GM18951 (cell line): ENCODE measurements around the gene GSTM3.

Source experiments
- POLR2A ChIP-seq: IDR thresholded peaks from 4 replicates; pipeline ENCODE4 v1.6.1; 2011; ENCODE audit warnings: mild to moderate bottlenecking; ENCODE audit not compliant: insufficient read length, insufficient read depth; ENCODE audit errors: extremely low read depth
- in situ Hi-C: fragments of 300-500 bp; cut with MboI; formaldehyde crosslinking; loops from one replicate; pipeline ENCODE4 v1.12.0; 2022; ENCODE audit warnings: low sequenced_read_pairs, mixed read lengths, inconsistent platforms; ENCODE audit not compliant: unreplicated experiment

GSTM3 gene

DNA sequence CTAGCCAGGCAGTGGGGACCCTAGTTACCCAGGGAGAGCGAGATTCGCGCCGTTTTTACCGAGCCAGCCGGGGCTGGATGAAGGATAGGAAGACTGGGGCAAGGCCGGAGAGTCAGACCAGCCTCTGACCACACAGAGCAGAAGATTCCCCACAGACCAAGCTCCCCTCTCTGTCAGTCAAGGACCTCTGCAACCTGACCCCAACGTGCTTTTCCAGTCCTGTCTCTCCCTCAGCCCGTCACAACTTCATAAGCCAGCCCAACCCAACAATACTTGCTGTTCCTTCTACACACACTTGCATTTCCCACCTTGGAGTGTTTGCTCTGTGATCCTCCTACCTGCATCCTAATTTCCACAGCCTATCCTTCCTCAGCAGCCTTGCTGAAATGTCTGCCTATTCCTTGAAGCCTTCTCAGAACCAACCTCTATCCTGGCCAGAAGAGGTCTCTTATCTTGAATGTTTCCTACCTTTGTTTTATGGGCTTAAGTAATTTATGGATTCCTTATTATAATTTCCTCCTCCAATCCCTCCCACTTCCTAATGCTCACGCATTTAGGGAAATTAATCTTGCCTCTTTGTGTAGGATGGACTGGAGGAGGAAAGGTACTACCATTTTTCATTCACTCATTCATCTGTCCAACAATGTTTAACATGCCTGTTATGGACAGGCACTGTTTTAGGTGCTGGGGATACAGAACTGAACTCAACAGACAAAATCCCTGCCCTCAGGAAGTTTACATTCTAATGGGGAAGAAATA, at the start of gene GSTM3:
Gene GSTM3 (minus strand): TSS at position 424 of the 759 bp plus-strand sequence. CDS start 751 bp downstream, outside the sequence.
- TF ChIP-seq POLR2A = no peak
- in situ Hi-C loops = no loop called here

DNA sequence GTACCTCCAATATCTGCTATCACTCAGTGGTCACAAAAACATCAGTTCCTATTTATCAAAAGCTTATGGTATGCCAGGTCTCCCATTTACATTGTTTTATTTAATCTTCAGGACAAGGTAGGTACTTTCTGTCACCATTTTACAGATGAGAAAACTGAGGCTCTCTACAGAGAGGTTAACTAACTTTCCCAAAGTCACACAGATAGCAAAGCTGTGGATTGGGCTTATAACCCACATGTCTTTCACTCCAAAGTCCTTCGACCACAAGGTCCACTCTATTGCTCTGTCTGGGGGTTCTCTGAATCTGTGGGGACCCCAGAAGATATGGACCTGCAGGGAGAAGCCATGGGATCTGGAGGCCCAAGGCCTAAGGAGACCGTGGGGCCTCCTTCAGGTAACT, 49.5 kb upstream of the GSTM3 start:
- TF ChIP-seq POLR2A = no peak
- in situ Hi-C loops = loop anchor here (5.0 kb wide), 1 partner anchor 192 kb away; the partner anchor contains the start of gene AHCYL1

DNA sequence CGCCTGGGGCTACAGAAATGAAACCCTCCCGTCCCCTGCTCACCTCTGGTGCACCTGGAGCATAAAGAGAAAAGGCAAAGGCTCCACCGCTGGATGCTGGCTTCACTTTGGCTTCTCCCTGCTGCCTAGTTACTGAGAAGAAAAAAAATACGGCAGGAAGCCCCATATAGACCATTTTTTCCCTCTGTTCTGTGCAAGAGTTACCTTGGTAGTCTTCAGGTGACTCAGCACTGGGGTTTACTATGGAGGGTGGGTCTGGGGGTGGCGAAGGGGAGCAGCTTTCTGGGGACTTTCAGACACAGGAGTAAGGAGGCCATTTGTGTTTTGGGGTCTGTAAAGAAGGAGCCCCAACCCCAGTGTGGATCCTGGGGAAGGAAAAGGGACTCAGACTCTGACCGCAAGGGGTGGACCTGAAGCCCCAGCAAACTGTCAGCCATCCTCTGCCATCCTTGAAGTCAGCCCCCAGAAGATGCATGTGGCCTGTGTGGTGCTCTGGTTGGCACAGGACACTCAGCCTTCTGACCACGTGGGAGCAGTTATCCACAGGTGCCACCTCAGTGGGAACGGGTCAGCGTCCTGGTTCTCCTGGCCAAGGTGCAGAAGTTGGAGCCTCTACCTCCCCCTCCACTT, 48.8 kb upstream of the GSTM3 start:
- in situ Hi-C loops = loop anchor here (5.0 kb wide), 1 partner anchor 193 kb away; the partner anchor contains the start of gene AHCYL1
- no peak for TF ChIP-seq POLR2A

DNA sequence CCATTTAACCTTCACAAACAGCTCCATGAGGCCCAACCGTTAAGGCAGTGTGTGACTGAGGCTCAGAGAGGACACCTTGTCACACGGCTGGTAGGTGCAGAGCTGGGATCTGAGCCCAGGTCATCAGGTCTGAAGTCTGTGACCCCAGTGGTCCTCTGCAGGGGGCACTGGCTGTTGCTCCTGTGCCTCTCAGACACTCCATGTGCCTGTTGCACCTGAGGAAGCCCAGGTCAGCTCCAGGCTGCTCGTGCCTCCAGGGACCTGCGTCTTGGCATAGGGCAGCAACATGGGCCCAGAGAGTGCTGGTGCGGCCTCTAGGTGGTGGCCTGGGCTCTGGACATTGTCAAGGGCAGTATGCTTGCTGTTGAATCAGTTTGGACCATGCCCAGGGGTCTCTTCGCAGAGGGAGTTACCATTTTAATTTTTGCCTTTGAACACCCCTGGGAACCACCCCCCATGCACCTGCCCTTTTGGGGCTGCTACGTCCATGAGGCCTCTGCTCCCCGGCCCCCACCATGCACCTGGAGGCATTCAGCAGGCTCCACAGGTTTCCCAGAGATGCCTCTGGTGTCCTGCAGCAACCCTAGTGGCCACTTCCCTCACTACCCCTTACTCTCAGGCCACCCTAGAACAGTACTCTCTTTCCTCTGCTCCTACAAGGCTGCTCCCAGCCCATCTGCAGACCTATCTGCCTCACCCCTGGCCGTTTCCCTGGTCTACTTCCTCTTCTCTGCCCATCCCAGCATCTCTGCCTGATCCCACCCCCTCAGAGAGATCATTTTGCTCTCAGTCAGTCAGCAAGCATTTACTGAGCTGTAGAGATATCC, 48.1 kb upstream of the GSTM3 start:
- in situ Hi-C loops = no loop called here
- no peak for TF ChIP-seq POLR2A

DNA sequence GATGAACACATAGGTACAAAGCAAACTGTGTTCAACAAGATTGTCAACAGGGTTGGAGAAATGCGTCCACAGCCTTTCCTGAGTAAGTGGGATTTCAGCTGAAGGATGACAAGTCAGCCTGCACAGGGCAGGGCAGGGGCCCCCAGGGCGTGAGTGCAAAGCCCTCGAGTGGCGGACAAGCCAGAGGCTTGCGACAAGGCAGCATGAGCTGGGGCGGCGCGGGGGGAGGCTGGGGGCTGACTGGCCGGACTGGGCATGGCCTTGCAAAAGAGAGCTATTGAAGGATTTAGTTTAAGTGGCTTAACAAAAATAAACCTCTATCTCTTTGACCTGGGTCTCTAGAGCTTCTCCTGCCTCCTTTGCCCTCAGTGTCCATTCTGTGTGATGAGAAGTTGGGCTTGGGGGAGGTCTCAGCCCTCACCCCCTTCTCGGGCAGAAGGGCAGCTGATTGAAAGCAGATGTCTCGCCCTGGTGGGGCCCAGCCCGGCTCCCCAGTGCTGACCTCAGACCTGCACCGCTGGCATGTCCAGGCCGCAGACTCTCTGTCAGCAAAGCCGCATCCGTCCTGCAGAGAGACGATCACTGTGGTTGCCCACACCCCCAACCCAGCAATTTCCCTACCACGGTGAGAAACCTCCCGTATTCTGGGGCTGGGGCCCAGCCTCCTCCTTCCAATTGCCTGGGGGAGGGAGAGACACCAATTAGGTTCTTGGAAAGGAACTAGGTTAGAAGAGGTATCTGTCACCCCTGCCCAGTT, 47.2 kb upstream of the GSTM3 start:
- in situ Hi-C loops = no loop called here
- no peak for TF ChIP-seq POLR2A

DNA sequence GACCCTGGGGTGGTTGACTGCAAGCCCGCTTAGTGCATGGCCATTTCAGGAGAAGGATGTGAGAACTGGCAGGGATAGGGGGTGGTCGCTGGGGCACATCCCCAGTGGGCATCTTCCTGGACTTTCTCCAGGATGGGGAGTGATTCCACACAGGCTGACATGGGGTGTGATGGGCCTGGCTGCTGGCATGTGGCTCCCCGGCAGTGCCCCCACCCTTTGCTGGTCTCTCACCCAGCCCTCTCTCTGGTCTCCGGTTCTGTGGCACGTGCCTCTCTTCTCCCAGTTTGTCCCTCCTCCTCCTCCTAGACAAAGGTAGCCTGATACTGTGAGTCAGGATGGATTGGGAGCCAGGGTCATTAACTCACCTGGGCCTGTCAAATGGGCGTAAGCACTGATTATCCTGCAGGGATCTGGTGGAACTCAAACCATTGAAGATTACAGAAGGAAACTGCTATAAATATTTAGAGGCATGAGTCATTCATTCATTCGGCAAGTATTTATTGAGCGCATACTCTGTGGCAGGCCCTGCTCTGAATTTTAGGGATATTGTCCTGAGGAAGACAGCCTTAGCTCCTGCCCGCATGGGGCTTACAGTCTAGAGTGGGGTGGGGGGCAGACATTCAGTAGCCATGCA, 46.5 kb upstream of the GSTM3 start:
- in situ Hi-C loops = no loop called here
- TF ChIP-seq POLR2A = no peak

DNA sequence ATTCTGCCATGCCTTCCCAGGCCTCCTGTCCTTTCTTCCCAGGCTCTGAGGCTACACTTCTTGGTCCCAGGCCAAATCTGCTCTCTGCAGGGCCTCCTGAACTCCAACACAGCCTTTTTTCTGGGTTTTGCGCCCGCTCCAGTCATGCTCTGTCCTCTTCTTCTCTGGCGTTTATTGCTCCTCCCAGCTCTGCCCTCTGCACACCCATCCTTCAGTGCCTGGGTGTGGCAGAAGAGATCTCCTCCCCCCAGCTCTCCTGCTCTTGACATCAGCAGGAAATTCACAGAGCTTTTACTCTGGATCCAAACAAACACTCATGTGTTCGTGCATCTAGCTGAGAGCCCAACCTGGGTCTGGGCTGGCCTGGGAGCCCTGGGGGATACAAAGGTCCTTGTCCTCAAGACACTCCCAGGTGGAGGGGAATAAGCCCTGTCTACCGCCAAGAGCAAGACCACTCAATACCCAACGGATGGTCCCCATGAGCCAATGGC, 45.7 kb upstream of the GSTM3 start:
- TF ChIP-seq POLR2A = no peak
- in situ Hi-C loops = no loop called here

DNA sequence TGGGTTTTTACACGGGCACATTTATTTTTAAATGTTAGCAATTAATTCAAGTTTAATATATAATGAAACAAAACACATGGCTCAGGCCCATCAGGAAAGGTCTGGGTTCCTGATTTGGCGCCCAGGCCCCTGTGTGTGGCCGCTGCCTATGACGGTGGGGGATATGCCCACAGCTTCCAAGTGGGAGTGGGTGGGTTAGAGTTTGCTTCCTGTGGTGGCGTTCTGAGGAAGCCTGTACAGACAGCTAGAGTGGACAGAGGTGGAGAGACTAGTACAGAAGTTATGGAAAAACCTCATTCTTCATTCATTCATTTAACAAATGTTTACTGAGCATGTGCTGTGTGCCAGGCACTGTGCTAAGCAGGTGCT, 45.3 kb upstream of the GSTM3 start:
- TF ChIP-seq POLR2A = no peak
- in situ Hi-C loops = no loop called here

DNA sequence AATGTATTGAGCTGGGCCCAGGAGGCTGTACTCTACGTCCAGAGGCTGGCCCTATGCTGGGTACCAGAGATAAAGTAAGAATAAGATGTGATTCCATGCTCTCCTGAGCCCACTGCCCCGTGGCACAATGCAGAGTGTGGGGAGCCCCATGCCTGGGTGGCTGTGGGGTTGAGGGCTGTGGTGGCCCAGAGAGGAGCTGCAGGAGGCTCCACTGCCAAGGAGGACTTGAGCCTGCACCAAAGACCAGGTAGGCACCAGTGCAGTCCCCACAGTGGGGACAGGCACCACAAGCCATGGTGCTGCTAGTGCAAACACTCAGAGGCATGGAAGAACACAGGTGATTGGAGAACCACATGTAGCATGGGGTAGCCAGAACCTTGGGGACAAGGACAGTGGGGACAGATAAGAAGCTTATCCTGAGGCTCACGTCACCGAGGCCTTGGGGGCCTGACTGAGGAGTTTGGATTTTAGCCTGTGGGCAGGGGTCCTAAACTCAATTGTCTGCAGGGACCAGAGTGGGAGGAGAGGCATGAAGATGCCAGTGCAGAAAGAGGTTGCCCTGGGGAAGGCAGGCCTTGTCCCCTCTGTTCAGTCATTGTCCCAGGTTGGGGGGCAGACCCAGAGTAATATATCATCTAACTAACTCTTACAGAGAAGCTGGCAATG, 44.7 kb upstream of the GSTM3 start:
- in situ Hi-C loops = no loop called here
- no peak for TF ChIP-seq POLR2A

DNA sequence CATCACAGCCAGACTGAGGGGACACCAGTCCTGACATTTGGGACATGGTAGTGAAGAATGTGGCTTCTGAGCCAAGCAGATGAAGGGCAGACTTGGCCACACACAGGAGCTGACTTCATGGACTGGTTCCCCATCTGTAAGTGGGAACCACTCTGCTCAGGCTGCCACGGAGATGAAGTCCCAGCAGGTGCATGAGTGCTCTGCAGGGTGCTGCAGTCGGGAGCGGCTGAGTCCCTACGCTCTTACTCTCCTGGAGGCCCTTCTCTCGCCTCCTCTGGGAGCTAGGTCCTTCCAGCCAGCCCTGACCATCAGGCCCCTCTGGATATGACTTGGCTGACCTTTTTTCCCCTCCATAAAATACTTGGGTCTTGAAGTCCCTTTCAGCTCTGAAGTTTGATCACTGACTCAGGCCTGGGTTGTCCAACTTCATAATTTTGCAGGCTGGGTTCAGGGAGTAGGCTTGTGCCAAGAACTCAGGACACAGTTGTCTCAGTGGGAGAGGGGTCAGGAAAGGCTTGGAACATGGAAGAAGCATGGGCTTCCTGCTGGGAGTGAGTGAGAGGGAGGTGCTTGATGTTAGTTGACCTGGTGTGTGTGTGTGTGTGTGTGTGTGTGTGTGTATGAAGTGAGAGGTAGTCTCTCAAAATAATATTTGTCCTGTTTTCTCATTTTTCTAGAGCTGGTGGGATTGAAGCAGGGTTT, 43.9 kb upstream of the GSTM3 start:
- in situ Hi-C loops = no loop called here
- TF ChIP-seq POLR2A = no peak

DNA sequence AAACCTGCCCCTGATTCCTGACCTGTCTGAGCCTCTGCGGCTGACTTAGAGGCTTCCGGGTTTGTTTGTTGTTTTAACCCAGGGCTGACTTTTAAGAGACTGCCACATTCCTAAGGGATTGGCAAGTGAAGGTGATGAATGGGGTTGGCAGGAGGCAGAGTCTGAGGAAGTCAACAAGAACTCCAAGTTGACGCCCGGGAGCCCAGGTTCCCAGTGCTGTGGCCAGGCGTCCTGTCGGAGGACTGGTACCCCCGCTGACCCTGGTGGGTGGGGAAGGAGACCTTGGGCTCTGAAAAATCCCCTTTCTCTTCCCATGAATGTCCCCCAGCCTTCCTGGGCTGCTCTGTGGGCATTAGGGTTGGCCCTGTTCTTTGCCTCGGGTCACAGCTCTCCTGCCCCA, 42.6 kb upstream of the GSTM3 start:
- in situ Hi-C loops = no loop called here
- TF ChIP-seq POLR2A = no peak

DNA sequence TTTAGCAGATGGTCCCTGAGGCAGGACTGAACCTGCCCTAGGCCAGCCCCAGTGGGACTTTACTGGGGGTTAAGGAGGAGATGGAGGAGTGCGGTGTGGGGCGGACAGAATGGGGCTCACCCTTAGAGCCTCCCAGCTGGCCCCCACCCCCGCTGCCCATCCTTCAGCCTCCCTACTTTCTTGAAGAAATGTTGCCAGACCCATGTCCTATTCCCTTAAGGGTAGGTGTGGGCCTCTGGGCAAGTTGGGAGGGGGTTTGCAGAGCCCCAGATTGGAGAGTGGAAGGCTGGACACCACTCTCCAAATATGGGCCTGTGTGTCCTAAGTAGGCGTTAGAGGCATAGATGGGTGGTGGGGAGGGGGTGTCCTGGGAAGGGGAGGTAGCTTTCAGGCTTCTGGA, 42.1 kb upstream of the GSTM3 start:
- in situ Hi-C loops = no loop called here
- no peak for TF ChIP-seq POLR2A

DNA sequence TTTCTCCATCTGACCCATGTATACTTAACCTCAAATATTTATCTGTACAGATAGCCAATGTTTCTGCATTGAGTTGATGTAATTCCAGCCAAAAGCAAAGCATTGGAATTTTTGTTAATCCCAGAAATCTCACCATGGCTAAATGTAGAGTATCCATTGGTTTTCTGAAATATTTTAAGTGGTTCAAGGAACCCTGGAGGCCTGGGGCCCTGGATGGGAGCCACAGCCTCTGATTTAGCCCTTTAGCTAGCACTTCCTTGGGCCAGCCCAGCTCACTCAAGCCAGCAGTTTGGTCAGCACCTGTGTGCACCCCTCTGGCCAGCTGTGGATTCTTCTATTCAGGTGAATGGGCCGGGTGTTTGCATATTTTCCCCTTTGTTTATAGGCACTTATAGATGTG, 41.7 kb upstream of the GSTM3 start:
- no peak for TF ChIP-seq POLR2A
- in situ Hi-C loops = no loop called here
